Kidney tubule cell (primary cell): ENCODE results near the gene MELTF.
A peak's percentile ranks its signal among the peaks of the same experiment; 100 is the strongest.

Source experiments
- DNase-seq: peaks from one replicate; pipeline ENCODE4 v3.0.0-alpha.2; 2018; ENCODE audit warnings: low spot score

Gene MELTF

GRCh38 chr3:196968233-196969133 lies 61.1 kb downstream of the MELTF start, which contains the start of gene PIGZ:
Gene PIGZ, minus strand, starts transcription at chr3:196968833. Its CDS starts 16,802 bp downstream, at chr3:196952031.
- peak; percentile 48 for DNase-seq

GRCh38 chr3:196967412-196968232 lies 62.0 kb downstream of the MELTF start:
- no peak for DNase-seq

- DNase-seq, result no peak
Observed at GRCh38 chr3:196966526-196967401, 62.9 kb downstream of the MELTF start.

- DNase-seq, result no peak
Observed at GRCh38 chr3:196965804-196966173, 63.8 kb downstream of the MELTF start.

GRCh38 chr3:196965112-196965803 lies 64.4 kb downstream of the MELTF start:
- DNase-seq, result no peak

GRCh38 chr3:196963631-196963953 lies 66.0 kb downstream of the MELTF start:
- DNase-seq, result no peak

- DNase-seq, result no peak
Observed at GRCh38 chr3:196962930-196963630, 66.5 kb downstream of the MELTF start.

- no peak for DNase-seq
Observed at GRCh38 chr3:196962108-196962929, 67.3 kb downstream of the MELTF start.

- DNase-seq, result no peak
Observed at GRCh38 chr3:196954832-196955231, 74.8 kb downstream of the MELTF start.
